GM19438 (cell line): ENCODE results near the gene ABHD12B.

ENCODE experiments used
- ATAC-seq: cut with Tn5 transposase; IDR thresholded peaks from one replicate; pipeline ENCODE4 v1.9.1; 2021; ENCODE audit warnings: low read depth; ENCODE audit not compliant: unreplicated experiment

ABHD12B gene

GRCh38 chr14:50871914-50872732, at the start of gene ABHD12B:
Gene ABHD12B, plus strand, starts transcription at chr14:50872053. Its CDS starts 122 bp downstream, at chr14:50872175.
- no peak for ATAC-seq

- ATAC-seq, result no peak
Measured at GRCh38 chr14:50822501-50823042, 49.3 kb upstream of the ABHD12B start.

- peak; percentile 17 for ATAC-seq
Measured at GRCh38 chr14:50823051-50823761, 48.6 kb upstream of the ABHD12B start.

GRCh38 chr14:50823762-50824636, 47.9 kb upstream of the ABHD12B start:
- ATAC-seq, result peak; percentile 73

- ATAC-seq, result no peak
Measured at GRCh38 chr14:50825307-50825706, 46.5 kb upstream of the ABHD12B start.

- ATAC-seq, result no peak
Measured at GRCh38 chr14:50826681-50827080, 45.2 kb upstream of the ABHD12B start.

- ATAC-seq, result no peak
Measured at GRCh38 chr14:50828721-50829488, 42.9 kb upstream of the ABHD12B start.

- ATAC-seq, result no peak
Measured at GRCh38 chr14:50829489-50830043, 42.3 kb upstream of the ABHD12B start.

GRCh38 chr14:50830044-50830931, 41.6 kb upstream of the ABHD12B start:
- peak; percentile 38 for ATAC-seq

- peak; percentile 72 for ATAC-seq
Measured at GRCh38 chr14:50830932-50831725, 40.7 kb upstream of the ABHD12B start, which contains the start of gene NIN. Gene NIN, minus strand, starts transcription at chr14:50831162. Its CDS starts 9,106 bp downstream, at chr14:50822056.

GRCh38 chr14:50831726-50832168, 40.1 kb upstream of the ABHD12B start:
- ATAC-seq, result no peak

GRCh38 chr14:50832935-50833630, 38.8 kb upstream of the ABHD12B start:
- ATAC-seq, result no peak

- no peak for ATAC-seq
Measured at GRCh38 chr14:50834802-50835276, 37.0 kb upstream of the ABHD12B start.

- no peak for ATAC-seq
Measured at GRCh38 chr14:50835280-50835679, 36.6 kb upstream of the ABHD12B start.

- ATAC-seq, result no peak
Measured at GRCh38 chr14:50836515-50836914, 35.3 kb upstream of the ABHD12B start.

GRCh38 chr14:50837271-50837670, 34.6 kb upstream of the ABHD12B start:
- ATAC-seq, result no peak
